Astrocyte (in vitro differentiated cells and primary cell): ENCODE measurements around the gene CSH2. TPM values are rescaled to one million over a fixed set of nuclear protein-coding genes. Genes with fewer than 3 reads are reported as not detected.
A peak's percentile ranks its signal among the peaks of the same experiment; 100 is the strongest.
"Not testable (repeated sequence)": the region's sequence is repeated elsewhere in the genome, so short reads cannot be mapped to it uniquely, and the experiment has no call there.

Experiments used
- DNase-seq: peaks from one replicate; pipeline ENCODE4 v3.0.0-alpha.2; 2010; ENCODE audit warnings: low read depth
- FAIRE-seq: peaks from 2 replicates; lab custom pipeline; 2011; peaks lifted over from hg19 to GRCh38; lab: Jason Lieb, UNC
- H2AFZ ChIP-seq: 2 replicates; pipeline ENCODE4 v1.6.0; 2012; ENCODE audit warnings: low read depth, low read length, inconsistent platforms
- H3K27ac ChIP-seq: 2 replicates; pipeline ENCODE4 v1.5.1; 2011; ENCODE audit warnings: low read depth, low read length, inconsistent platforms
- H3K27me3 ChIP-seq: 2 replicates; pipeline ENCODE4 v1.6.0; 2011; ENCODE audit warnings: low read length, inconsistent platforms; ENCODE audit not compliant: insufficient read depth
- H3K36me3 ChIP-seq: 2 replicates; pipeline ENCODE4 v1.5.1; 2011; ENCODE audit warnings: low read length, inconsistent platforms; ENCODE audit not compliant: insufficient read depth
- H3K4me1 ChIP-seq: 2 replicates; pipeline ENCODE4 v1.5.1; 2011; ENCODE audit warnings: low read length, inconsistent platforms; ENCODE audit not compliant: insufficient read depth
- H3K4me2 ChIP-seq: 2 replicates; pipeline ENCODE4 v1.6.0; 2012; ENCODE audit warnings: low read length, inconsistent platforms
- H3K4me3 ChIP-seq: 2 replicates; pipeline ENCODE4 v1.5.1; 2011; ENCODE audit warnings: low read depth, mild to moderate bottlenecking, low read length, inconsistent platforms; ENCODE audit not compliant: insufficient read depth
- H3K79me2 ChIP-seq: 2 replicates; pipeline ENCODE4 v1.6.0; 2012; ENCODE audit warnings: mild to moderate bottlenecking, low read length, inconsistent platforms; ENCODE audit not compliant: insufficient read depth
- H3K9ac ChIP-seq: 2 replicates; pipeline ENCODE4 v1.6.0; 2012; ENCODE audit warnings: mild to moderate bottlenecking, low read length, inconsistent platforms
- H3K9me3 ChIP-seq: 2 replicates; pipeline ENCODE4 v1.5.1; 2012; ENCODE audit warnings: low read depth, mild to moderate bottlenecking, low read length, inconsistent platforms; ENCODE audit not compliant: insufficient read depth
- H4K20me1 ChIP-seq: 2 replicates; pipeline ENCODE4 v1.6.0; 2012; ENCODE audit warnings: low read length, inconsistent platforms; ENCODE audit not compliant: insufficient read depth
- H3K27ac Mint-ChIP-seq: one replicate; pipeline ENCODE4 v1.8.0; 2021; ENCODE audit warnings: mild to moderate bottlenecking, mixed read lengths; ENCODE audit not compliant: unreplicated experiment
- H3K27me3 Mint-ChIP-seq: one replicate; pipeline ENCODE4 v1.8.0; 2021; ENCODE audit warnings: low read depth, mixed read lengths; ENCODE audit not compliant: unreplicated experiment
- H3K36me3 Mint-ChIP-seq: one replicate; pipeline ENCODE4 v1.8.0; 2021; ENCODE audit warnings: low read depth, mixed read lengths; ENCODE audit not compliant: unreplicated experiment
- H3K4me1 Mint-ChIP-seq: one replicate; pipeline ENCODE4 v1.8.0; 2021; ENCODE audit warnings: low read depth, mixed read lengths; ENCODE audit not compliant: unreplicated experiment
- H3K4me3 Mint-ChIP-seq: one replicate; pipeline ENCODE4 v1.8.0; 2021; ENCODE audit warnings: mild to moderate bottlenecking, moderate library complexity, mixed read lengths; ENCODE audit not compliant: unreplicated experiment
- H3K9me3 Mint-ChIP-seq: one replicate; pipeline ENCODE4 v1.8.0; 2021; ENCODE audit warnings: mild to moderate bottlenecking, mixed read lengths; ENCODE audit not compliant: unreplicated experiment
- total RNA-seq: library from RNA; stranded (reverse); gene quantifications from 2 replicates; pipeline ENCODE4 v1.2.1, GENCODE V29; 2021
- TF ChIP-seq, protein P1 (sequence below): IDR thresholded peaks from 2 replicates; pipeline ENCODE4 v1.5.1; 2011; ENCODE audit warnings: low read depth, mild to moderate bottlenecking, inconsistent platforms, low read length, moderate library complexity; ENCODE audit not compliant: insufficient read depth

CSH2 gene
- total RNA-seq, 1 donor from 2014 or later = 4.3 TPM

DNA sequence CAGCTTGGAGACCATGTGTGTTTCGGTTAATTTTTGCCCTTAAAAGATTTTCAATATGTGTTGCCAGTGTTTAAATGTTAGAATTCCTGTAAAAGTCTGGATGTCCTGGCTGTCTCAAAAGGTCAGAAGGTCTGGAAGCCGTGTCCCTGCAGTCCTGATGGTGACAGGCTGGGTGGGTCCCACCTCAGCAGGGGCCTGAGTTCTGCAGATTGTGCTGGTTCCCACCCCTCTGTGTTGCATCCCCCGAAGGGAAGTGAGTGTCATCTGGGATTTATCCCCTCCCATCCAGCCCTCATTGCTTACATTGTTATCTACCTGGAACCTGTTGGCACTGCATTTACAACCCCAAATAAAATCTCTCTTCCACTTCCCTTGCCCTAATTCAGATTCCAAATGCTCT lies 20.5 kb upstream of the CSH2 start:
- H3K27ac ChIP-seq, H2AFZ ChIP-seq, H3K9ac ChIP-seq, H3K36me3 ChIP-seq, H3K4me3 ChIP-seq, H3K9me3 ChIP-seq, H3K9me3 Mint-ChIP-seq, H3K79me2 ChIP-seq, H3K4me1 ChIP-seq, H3K36me3 Mint-ChIP-seq, H3K4me1 Mint-ChIP-seq, FAIRE-seq, H4K20me1 ChIP-seq, H3K27me3 ChIP-seq, H3K27ac Mint-ChIP-seq, H3K27me3 Mint-ChIP-seq, H3K4me3 Mint-ChIP-seq, H3K4me2 ChIP-seq, DNase-seq: not testable (repeated sequence)

DNA sequence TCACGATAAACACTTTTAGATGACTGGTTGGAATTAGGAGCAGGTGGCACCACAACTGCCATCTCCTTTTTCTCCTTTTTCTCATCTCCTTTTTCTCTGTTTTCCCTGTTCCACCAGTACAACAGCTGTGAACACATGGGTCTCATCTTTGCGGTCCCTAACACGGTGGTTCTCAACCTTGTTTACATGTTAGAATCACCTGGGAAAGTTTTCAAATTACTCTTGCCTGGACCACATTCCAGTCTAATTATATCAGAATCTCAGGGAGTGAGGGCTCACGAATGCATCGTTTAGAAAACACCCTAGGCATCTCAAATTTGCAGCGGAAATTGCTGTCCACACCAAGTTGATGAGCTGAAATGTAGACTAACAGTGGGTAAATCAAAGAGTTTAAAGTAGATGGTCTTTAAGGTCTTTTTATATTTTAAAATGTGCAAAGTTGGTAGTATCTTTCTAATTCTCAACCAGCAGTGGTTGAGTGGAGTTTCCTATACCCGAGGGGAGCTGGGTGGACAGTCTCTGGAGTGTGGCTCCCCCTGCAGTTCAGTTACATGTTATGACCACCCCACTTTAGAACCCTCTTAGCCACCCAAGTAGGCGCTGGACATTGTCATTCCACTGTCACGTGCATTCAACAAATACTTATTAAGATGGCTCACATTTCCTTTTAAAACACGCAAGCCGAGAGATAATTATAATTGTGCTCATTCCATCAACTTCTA lies 19.0 kb upstream of the CSH2 start:
- H3K9me3 ChIP-seq, H3K27ac Mint-ChIP-seq, H3K27me3 Mint-ChIP-seq, H3K4me3 ChIP-seq, H4K20me1 ChIP-seq, H3K79me2 ChIP-seq, H3K27me3 ChIP-seq, FAIRE-seq, H3K9me3 Mint-ChIP-seq, H3K36me3 ChIP-seq, H3K36me3 Mint-ChIP-seq, H3K27ac ChIP-seq, H3K4me1 Mint-ChIP-seq, H3K9ac ChIP-seq, H3K4me2 ChIP-seq, H3K4me1 ChIP-seq, H2AFZ ChIP-seq, H3K4me3 Mint-ChIP-seq, DNase-seq: not testable (repeated sequence)
- TF ChIP-seq, protein P1, sequence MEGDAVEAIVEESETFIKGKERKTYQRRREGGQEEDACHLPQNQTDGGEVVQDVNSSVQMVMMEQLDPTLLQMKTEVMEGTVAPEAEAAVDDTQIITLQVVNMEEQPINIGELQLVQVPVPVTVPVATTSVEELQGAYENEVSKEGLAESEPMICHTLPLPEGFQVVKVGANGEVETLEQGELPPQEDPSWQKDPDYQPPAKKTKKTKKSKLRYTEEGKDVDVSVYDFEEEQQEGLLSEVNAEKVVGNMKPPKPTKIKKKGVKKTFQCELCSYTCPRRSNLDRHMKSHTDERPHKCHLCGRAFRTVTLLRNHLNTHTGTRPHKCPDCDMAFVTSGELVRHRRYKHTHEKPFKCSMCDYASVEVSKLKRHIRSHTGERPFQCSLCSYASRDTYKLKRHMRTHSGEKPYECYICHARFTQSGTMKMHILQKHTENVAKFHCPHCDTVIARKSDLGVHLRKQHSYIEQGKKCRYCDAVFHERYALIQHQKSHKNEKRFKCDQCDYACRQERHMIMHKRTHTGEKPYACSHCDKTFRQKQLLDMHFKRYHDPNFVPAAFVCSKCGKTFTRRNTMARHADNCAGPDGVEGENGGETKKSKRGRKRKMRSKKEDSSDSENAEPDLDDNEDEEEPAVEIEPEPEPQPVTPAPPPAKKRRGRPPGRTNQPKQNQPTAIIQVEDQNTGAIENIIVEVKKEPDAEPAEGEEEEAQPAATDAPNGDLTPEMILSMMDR = peak; percentile 14

DNA sequence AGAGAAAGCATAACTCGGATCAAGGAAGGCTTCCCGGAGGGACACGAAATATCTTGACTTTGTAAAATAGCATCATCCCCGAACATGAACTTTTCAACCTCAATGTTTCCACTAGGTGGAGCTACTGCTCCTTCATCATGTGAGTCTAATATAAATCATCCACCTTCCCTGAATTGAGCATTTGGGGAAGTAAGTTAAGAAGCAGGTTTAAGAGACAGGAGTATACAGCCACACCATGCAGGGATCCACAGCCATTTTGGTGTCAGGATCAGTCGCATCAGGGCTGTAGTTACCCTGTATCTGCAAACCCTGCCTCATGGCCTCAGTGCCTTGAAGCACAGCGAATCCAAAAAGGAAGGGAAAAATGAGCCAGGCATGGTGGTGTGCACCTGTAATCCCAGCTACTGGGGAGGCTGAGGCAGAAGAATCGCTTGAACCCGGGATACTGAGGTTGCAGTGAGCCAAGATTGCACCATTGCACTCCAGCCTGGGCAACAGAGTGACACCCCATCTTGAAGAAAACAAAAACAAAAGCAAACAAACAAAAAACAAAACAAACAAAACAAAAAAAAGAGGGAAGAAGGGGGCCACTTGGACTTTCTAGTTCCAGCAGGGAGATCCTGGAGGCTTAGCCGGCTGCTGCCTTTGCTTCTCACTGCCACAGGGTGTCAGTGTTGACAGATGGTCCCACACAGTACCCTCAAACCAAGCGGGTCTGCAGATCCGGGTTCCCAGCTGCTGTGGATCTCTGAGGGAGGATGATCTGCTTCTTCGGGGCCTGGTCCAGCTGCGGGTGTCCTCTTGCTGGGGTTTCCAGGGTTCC lies 15.8 kb upstream of the CSH2 start:
- H3K79me2 ChIP-seq, H3K4me1 Mint-ChIP-seq, H3K36me3 Mint-ChIP-seq, H3K9me3 ChIP-seq, H3K4me3 Mint-ChIP-seq, H3K4me1 ChIP-seq, H3K27ac ChIP-seq, H3K27me3 ChIP-seq, H3K9me3 Mint-ChIP-seq, H3K9ac ChIP-seq, H3K4me2 ChIP-seq, DNase-seq, H3K4me3 ChIP-seq, H4K20me1 ChIP-seq, FAIRE-seq, H3K27me3 Mint-ChIP-seq, H2AFZ ChIP-seq, H3K36me3 ChIP-seq: not testable (repeated sequence)
- H3K27ac Mint-ChIP-seq = peak overlapping the region; percentile 23
- TF ChIP-seq, protein P1 = peak; percentile 30

DNA sequence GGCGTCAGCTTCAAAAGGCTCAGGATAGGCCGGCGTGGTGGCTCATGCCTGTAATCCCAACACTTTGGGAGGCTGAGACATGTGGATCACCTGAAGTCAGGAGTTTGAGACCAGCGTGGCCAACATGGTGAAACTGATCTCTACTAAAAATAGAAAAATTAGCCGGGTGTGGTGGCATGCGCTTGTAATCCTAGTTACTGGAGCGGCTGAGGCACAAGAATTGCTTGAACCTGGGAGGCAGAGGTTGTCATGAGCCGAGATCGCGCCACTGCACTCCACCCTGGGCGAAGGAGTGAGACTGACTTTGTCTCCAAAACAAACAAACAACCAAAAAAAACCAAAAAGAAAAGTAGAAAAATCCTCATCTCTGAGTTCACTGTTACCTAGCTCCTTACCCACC lies 11.6 kb upstream of the CSH2 start:
- not testable (repeated sequence) for H3K36me3 Mint-ChIP-seq, H3K4me1 ChIP-seq, H3K4me2 ChIP-seq, H3K27ac Mint-ChIP-seq, H3K9me3 ChIP-seq, H3K9me3 Mint-ChIP-seq, H3K9ac ChIP-seq, H3K79me2 ChIP-seq, FAIRE-seq, DNase-seq, H3K27me3 ChIP-seq, H3K36me3 ChIP-seq, H3K27me3 Mint-ChIP-seq, H3K4me3 ChIP-seq, H4K20me1 ChIP-seq, H3K4me3 Mint-ChIP-seq, H2AFZ ChIP-seq, H3K4me1 Mint-ChIP-seq, H3K27ac ChIP-seq
